ENCODE data around the gene B4GALT2. TPM values are rescaled to one million over a fixed set of nuclear protein-coding genes. Genes with fewer than 3 reads are reported as not detected.

Gene B4GALT2
- total and polyA plus RNA-seq, 3 donors from 2014 or later: 40.9 to 65.9 (median 47.7) TPM

GRCh38 chr1:44002606-44003157 is 23.7 kb downstream of the B4GALT2 start:
- 83 to 91% methylated on average over 2 to 14 of the region's 14 CpGs for WGBS, 2 donors
- H3K9me3 ChIP-seq: no peaks in the 10 kb centered on the region
- no peak overlapping the region for H3K27ac ChIP-seq
- intact Hi-C loops (cut with DNase I; ENCODE audit: low total_unique reads): no loop called here
- DNase-seq: no peak
- peaks cover 5% of the 10 kb centered on the region for H3K4me1 ChIP-seq
- no peaks in the 10 kb centered on the region for H3K36me3 ChIP-seq (ENCODE audit: low read depth, missing control alignments)
- no peak overlapping the region for H3K4me3 ChIP-seq
- TF ChIP-seq CTCF (IDR thresholded peaks at IDR 0.05) (no peak), POLR2A (IDR thresholded peaks at IDR 0.05) (no peak)
- H3K27me3 ChIP-seq: no peaks in the 10 kb centered on the region

DNA sequence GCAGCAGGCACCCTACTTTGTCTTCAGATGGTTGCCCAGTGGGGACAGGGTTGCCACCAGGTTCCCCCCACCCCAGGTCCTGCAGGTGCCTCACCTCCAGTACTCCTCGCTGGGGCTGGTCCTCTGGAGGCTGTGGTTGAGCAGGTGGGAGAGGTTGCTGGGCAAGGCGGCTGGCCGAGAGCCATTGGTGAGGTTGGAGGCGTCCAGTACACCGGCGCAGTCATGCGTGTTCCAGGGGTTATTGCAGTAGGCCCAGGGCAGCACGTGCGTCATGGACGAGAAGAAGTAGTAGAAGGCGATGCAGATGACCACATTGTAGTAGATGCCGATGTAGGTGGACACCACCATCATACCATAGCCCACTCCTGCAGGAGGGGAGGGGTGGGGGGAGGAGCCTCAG is 29.2 kb downstream of the B4GALT2 start:
- no peak overlapping the region for H3K27ac ChIP-seq
- intact Hi-C loops (cut with DNase I; ENCODE audit: low total_unique reads): no loop called here
- no peak for DNase-seq
- WGBS, 2 donors: 89 to 96% methylated on average over 11 to 12 of the region's 12 CpGs
- no peaks in the 10 kb centered on the region for H3K27me3 ChIP-seq
- H3K36me3 ChIP-seq (ENCODE audit: low read depth, missing control alignments): no peaks in the 10 kb centered on the region
- H3K4me1 ChIP-seq: no peaks in the 10 kb centered on the region
- TF ChIP-seq POLR2A (IDR thresholded peaks at IDR 0.05) (no peak), CTCF (IDR thresholded peaks at IDR 0.05) (no peak)
- no peaks in the 10 kb centered on the region for H3K9me3 ChIP-seq
- no peak overlapping the region for H3K4me3 ChIP-seq

- intact Hi-C loops (cut with DNase I; ENCODE audit: low total_unique reads): no loop called here
- DNase-seq: no peak
- Histone ChIP-seq H3K27me3 (no peaks in the 10 kb centered on the region), H3K4me1 (peaks cover under 1% of the 10 kb centered on the region), H3K36me3 (ENCODE audit: low read depth, missing control alignments) (no peaks in the 10 kb centered on the region), H3K27ac (no peak overlapping the region), H3K4me3 (no peak overlapping the region), H3K9me3 (no peaks in the 10 kb centered on the region)
- no peak for TF ChIP-seq CTCF (IDR thresholded peaks at IDR 0.05)
- TF ChIP-seq POLR2A (IDR thresholded peaks at IDR 0.05): no peak
- WGBS, 2 donors: 86 to 91% methylated on average over 7 to 11 of the region's 11 CpGs
Observed at GRCh38 chr1:44010935-44011471, 32.0 kb downstream of the B4GALT2 start.

GRCh38 chr1:44012404-44012803 is 33.4 kb downstream of the B4GALT2 start:
- intact Hi-C loops (cut with DNase I; ENCODE audit: low total_unique reads): no loop called here
- Histone ChIP-seq H3K27ac (no peak overlapping the region), H3K9me3 (no peaks in the 10 kb centered on the region), H3K27me3 (no peaks in the 10 kb centered on the region), H3K4me3 (no peak overlapping the region), H3K36me3 (ENCODE audit: low read depth, missing control alignments) (no peaks in the 10 kb centered on the region), H3K4me1 (peaks cover 9% of the 10 kb centered on the region)
- 88 to 93% methylated on average over 2 of the region's 2 CpGs for WGBS, 2 donors
- TF ChIP-seq CTCF (IDR thresholded peaks at IDR 0.05) (no peak), POLR2A (IDR thresholded peaks at IDR 0.05) (no peak)
- DNase-seq: no peak

All from testis (tissue), 3 donors.